GM21526 (cell line): ENCODE measurements around the gene CMSS1.
"Not testable (repeated sequence)": the region's sequence is repeated elsewhere in the genome, so short reads cannot be mapped to it uniquely, and the experiment has no call there.

Experiments
- ATAC-seq: cut with Tn5 transposase; IDR thresholded peaks from one replicate; pipeline ENCODE4 v1.9.1; 2021; ENCODE audit warnings: moderate library complexity; ENCODE audit not compliant: unreplicated experiment, low FRiP score

The CMSS1 gene

GRCh38 chr3:100043271-100043670, 225.6 kb downstream of the CMSS1 start:
- ATAC-seq: no peak

- ATAC-seq: peak; percentile 86
These were observed 226.7 kb downstream of the CMSS1 start for GRCh38 chr3:100044369-100044768.

GRCh38 chr3:100045696-100046095, 228.0 kb downstream of the CMSS1 start:
- ATAC-seq: no peak

- ATAC-seq: no peak
These were observed 229.3 kb downstream of the CMSS1 start for GRCh38 chr3:100046986-100047385.

- peak; percentile 75 for ATAC-seq
These were observed 229.9 kb downstream of the CMSS1 start for GRCh38 chr3:100047455-100048141.

GRCh38 chr3:100048248-100048647, 230.6 kb downstream of the CMSS1 start:
- no peak for ATAC-seq

GRCh38 chr3:100051513-100051912, 233.9 kb downstream of the CMSS1 start:
- ATAC-seq: not testable (repeated sequence)

GRCh38 chr3:100053951-100054620, 236.4 kb downstream of the CMSS1 start:
- ATAC-seq: no peak

- ATAC-seq: no peak
These were observed 240.3 kb downstream of the CMSS1 start for GRCh38 chr3:100057716-100058575.

GRCh38 chr3:100059472-100059871, 241.8 kb downstream of the CMSS1 start:
- ATAC-seq: no peak

GRCh38 chr3:100060685-100061484, 243.2 kb downstream of the CMSS1 start:
- ATAC-seq: no peak

- ATAC-seq: no peak
These were observed 245.0 kb downstream of the CMSS1 start for GRCh38 chr3:100062665-100063064.

GRCh38 chr3:100063929-100064461, 246.3 kb downstream of the CMSS1 start:
- no peak for ATAC-seq

GRCh38 chr3:100067589-100067988, 249.9 kb downstream of the CMSS1 start:
- no peak for ATAC-seq

- peak; percentile 63 for ATAC-seq
These were observed 251.2 kb downstream of the CMSS1 start for GRCh38 chr3:100068826-100069225.

- ATAC-seq: no peak
These were observed 251.8 kb downstream of the CMSS1 start for GRCh38 chr3:100069472-100069871.

GRCh38 chr3:100072326-100073048, 254.8 kb downstream of the CMSS1 start:
- ATAC-seq: no peak

- ATAC-seq: no peak
These were observed 255.5 kb downstream of the CMSS1 start for GRCh38 chr3:100073049-100073713.

- ATAC-seq: no peak
These were observed 256.1 kb downstream of the CMSS1 start for GRCh38 chr3:100073714-100074307.
